Cortex of kidney (tissue), 1 donor: ENCODE measurements around the gene BMERB1.
"Not testable (repeated sequence)": the region's sequence is repeated elsewhere in the genome, so short reads cannot be mapped to it uniquely, and the experiment has no call there.

Experiments used
- DNase-seq: peaks from one replicate; lab custom pipeline; 2025; lab: John Stamatoyannopoulos, UW

The BMERB1 gene

DNA sequence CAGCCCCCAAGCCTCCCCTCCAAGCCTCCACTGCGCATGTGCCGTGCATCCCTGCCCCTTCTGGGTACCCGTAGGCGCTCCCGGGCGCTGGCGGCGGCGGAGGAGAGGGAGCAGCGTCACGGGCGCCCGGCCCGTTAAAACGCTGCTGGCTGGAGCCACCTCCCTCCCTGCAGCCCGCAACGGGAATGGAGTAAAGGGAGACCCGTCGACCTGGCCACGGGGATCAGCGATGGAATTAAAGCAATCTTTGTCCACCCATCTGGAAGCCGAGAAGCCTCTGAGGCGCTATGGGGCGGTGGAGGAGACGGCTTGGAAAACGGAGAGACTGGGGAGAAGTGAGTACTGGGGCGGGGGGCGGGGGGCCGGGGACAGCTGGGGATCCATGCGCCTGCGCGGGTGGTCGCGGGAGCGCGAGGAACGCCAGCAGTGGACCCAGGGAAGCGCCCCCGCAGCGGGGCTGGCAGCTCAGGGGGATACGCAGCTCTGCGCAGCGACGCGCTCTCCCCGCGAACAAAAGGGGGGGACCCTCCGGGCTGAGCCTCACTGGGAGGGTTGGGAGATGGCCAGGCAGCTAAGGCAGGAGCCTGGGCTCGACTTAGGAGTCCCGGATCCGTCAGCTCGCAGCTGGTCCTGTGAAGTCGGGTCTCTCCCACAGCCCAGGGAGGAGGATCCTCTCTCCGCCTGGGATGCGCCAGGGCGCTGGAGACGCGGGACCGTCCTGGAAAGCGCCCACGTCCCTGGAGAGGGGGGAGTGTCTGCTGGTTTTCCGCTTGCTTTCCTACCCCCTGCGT lies at the start of gene BMERB1:
Gene BMERB1, plus strand, starts transcription at position 164 of the 791 bp plus-strand sequence. Its CDS starts 66 bp downstream, at position 230.
- no peak for DNase-seq

DNA sequence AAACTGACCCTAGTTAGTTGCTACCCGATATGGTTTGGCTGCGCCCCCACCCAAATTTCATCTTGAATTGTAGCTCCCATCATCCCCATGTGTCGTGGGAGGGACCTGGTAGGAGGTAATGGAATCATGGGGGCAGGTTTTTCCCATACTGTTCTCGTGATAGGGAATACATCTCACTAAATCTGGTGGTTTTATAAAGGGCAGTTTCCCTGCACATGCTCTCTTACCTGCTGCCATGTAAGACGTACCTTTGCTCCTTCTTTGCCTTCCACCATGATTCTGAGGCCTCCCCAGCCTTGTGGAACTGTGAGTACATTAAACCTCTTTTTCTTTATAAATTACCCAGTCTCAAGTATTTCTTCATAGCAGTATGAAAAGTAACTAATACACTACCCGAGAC lies 46.3 kb upstream of the BMERB1 start:
- DNase-seq, result not testable (repeated sequence)

DNA sequence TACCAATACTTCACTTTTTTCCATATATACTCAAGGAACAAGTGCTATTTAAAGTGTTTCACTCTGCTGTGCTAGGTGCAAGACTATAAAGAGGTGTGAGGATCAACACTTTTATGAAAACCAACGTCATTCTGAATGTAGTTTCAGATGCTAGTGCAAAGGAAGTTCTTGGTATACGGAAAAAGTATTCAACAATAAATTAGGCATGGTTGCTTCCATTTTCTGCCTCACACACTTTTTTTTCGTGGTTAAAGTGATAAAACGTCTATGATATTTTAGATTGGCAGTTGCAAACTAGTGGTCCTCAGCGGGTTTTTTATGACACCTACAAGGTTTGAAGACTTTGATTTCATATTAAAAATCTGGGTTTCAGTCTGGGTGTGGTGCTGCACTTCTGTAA lies 44.5 kb upstream of the BMERB1 start:
- DNase-seq, result not testable (repeated sequence)

DNA sequence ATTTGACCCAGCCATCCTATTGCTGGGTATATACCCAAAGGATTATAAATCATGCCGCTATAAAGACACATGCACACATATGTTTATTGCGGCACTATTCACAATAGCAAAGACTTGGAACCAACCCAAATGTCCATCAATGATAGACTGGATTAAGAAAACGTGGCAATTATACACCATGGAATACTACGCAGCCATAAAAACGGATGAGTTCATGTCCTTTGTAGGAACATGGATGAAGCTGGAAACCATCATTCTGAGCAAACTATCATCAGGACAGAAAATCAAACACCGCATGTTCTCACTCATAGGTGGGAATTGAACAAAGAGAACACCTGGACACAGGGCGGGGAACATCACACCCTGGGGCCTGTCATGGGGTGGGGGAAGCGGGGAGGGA lies 41.4 kb upstream of the BMERB1 start:
- DNase-seq, result not testable (repeated sequence)

- not testable (repeated sequence) for DNase-seq
These were observed 38.5 kb upstream of the BMERB1 start, which contains the start of gene MPV17L for GRCh38 chr16:15395631-15396508. Gene MPV17L, plus strand, starts transcription at chr16:15395754. Its CDS starts 144 bp downstream, at chr16:15395898.

- not testable (repeated sequence) for DNase-seq
These were observed 37.9 kb upstream of the BMERB1 start for GRCh38 chr16:15396509-15396829.

DNA sequence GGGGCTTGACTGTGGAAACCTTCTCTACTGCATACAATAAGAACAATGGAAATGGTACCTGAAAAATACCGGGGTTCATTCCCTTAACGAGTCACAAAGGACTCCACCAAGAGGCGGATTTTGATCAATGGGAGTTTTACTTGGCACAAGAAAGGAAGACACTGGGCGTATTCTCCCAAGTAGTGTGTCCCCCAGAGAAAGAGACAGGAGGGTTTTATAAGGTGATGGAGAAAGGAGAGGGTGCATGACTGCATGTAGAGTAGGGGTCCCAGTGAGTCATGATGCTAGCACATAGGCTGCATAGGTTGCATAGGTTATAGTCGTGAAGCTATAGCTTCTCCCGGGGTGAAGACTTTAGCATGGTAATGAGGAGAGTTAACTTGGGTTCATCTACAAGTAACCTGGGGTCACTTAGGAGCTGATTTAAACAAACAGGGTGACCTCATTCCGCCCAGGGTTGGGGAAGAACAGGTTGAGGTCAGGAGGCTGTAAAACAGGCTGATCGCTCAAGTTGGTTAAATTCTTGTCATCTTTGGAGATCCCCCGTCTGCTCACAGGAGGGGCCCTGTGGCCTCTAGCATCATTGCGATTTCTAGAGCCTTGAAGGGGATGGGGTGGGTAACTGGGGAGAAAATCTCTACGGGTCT lies 37.3 kb upstream of the BMERB1 start:
- DNase-seq, result no peak

GRCh38 chr16:15398618-15399316 lies 35.6 kb upstream of the BMERB1 start:
- DNase-seq, result no peak

DNA sequence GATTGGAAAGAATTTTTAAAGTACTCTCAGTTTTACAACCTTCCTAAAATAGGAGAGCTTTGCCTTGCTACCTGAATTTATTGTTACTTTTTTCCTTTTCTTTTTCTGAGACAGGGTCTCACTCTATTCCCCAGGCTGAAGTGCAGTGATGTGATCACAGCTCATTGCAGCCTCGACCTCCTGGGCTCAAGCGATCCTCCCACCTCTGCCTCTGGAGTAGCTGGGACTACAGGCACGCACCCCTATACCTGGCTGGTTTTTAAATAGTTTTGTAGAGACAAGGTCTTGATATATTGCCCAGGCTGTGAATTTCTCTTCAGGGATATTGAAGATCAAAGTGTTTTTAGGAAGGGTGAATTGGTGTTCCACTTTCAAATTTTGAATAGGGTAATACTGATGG lies 35.1 kb upstream of the BMERB1 start:
- DNase-seq, result no peak

GRCh38 chr16:15400314-15400713 lies 34.1 kb upstream of the BMERB1 start:
- DNase-seq, result not testable (repeated sequence)

- no peak for DNase-seq
These were observed 32.4 kb upstream of the BMERB1 start for GRCh38 chr16:15401972-15402371.

- DNase-seq, result no peak
These were observed 30.9 kb upstream of the BMERB1 start for GRCh38 chr16:15403392-15403995.

- DNase-seq, result not testable (repeated sequence)
These were observed 30.3 kb upstream of the BMERB1 start for GRCh38 chr16:15404091-15404490.

DNA sequence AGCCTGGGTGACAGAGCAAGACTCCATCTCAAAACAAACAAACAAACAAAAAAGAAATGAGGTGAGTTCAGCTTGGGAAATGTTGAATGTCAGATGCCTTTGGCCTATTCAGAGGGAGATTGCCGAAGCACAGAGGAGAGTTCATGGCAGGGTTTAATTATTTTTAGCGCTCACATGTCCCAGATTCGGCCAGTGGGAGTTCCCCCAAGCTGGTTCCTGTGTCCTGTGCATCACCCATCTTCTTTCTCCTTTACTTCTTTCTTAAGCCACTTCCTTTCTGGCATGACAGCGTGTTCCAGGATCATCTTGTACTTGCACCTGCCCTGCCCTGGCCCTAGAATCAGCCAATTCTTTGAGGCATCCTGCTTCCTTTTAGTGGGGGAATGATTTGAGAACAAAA lies 29.6 kb upstream of the BMERB1 start:
- DNase-seq, result no peak

- DNase-seq, result not testable (repeated sequence)
These were observed 26.6 kb upstream of the BMERB1 start for GRCh38 chr16:15407756-15408155.

DNA sequence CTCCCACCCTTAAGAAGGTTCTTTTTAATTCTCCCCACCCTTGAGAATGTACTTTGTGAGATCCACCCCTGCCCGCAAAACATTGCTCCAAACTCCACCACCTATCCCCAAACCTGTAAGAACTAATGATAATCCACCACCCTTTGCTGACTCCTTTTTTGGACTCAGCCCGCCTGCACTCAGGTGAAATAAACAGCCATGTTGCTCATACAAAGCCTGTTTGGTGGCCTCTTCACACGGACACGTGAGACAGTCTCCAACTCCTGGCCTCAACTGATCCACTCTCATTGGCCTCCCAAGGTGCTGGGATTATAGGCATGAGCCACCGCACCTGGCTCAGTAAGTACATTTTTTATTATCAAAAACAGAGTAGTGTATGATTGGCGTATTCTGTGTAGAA lies 24.9 kb upstream of the BMERB1 start:
- DNase-seq, result not testable (repeated sequence)

DNA sequence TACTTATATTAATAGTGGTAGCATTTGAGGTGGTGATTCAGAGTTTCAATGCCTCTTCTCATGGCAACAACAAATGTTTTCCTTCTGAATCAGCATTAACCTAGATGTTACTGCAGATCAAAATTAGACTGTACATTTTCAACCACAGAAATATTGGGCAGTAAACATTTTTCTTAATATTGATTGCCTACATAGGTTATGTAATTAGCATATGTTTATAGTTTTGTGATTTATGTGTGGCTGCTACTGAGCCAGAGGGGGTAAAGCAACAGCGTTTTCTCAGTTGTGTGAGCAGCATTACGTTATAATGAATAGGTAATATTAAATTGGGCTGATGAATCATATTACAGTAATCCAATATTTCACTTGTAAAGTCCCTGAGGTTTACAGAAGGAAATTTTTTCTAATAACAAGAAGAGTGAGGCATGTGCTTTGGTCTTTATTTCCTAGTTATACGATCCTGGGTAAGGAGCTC lies 18.8 kb upstream of the BMERB1 start:
- no peak for DNase-seq

- DNase-seq, result no peak
These were observed 17.2 kb upstream of the BMERB1 start for GRCh38 chr16:15417197-15417596.

DNA sequence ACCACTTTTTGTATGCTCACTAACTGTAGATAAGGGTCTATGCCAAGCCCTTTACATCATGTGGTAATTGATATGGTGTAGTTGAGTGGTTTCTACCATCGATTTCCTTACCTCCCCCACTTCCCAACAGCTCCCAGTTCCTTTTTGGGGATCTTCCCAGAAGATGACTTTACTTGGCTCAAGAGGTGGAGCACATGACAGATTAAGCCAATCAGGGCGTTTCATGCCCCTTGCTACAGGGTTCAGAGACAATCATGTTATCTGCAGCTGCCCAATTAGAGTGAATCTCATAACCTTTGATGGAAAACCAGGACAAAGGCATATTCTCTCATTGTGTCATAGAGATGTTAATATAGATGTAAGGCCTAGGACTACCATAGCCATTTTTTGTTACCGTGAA lies 16.2 kb upstream of the BMERB1 start:
- DNase-seq, result no peak

- not testable (repeated sequence) for DNase-seq
These were observed 12.7 kb upstream of the BMERB1 start for GRCh38 chr16:15421696-15422095.

DNA sequence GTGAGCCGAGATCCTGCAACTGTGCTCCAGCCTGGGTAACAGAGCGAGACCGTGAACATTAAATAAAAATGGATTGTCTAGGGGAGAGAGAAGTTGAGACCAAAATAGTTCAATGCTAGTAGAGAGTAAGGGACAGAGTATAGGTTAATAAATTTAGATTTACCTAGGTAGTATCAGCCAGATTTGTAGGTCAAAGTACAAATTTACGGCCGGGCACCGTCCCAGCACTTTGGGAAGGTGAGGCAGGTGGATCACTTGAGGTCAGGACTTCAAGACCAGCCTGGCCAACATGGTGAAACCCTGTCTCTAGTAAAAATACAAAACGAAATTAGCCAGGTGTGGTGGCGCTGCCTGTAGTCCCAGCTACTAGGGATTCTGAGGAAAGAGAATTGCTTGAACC lies 12.2 kb upstream of the BMERB1 start:
- DNase-seq, result no peak
